Endodermal cell (in vitro differentiated cells): ENCODE data around the gene SUPT5H. TPM values are rescaled to one million over a fixed set of nuclear protein-coding genes. Genes with fewer than 3 reads are reported as not detected.

Experiments
- DNase-seq: peaks from one replicate; pipeline ENCODE4 v3.0.0-alpha.2; 2017
- H3K27ac ChIP-seq: 2 replicates; pipeline ENCODE4 v1.5.1; 2013; ENCODE audit warnings: mild to moderate bottlenecking, low read depth, low read length, moderate library complexity
- H3K27me3 ChIP-seq: 2 replicates; pipeline ENCODE4 v1.6.1; 2013; ENCODE audit warnings: mild to moderate bottlenecking, low read length, moderate library complexity; ENCODE audit not compliant: insufficient read depth, control insufficient read depth, poor library complexity, severe bottlenecking
- H3K36me3 ChIP-seq: 2 replicates; pipeline ENCODE4 v1.7.0; 2013; ENCODE audit warnings: mild to moderate bottlenecking, low read length, moderate library complexity; ENCODE audit not compliant: control insufficient read depth, insufficient read depth
- H3K4me1 ChIP-seq: one replicate; pipeline ENCODE4 v1.7.0; 2013; ENCODE audit warnings: low read length; ENCODE audit not compliant: control insufficient read depth, insufficient read depth
- H3K4me3 ChIP-seq: 2 replicates; pipeline ENCODE4 v1.5.1; 2013; ENCODE audit warnings: mild to moderate bottlenecking, low read length, moderate library complexity
- H3K9ac ChIP-seq: 2 replicates; pipeline ENCODE4 v1.6.1; 2013; ENCODE audit warnings: mild to moderate bottlenecking, low read length, moderate library complexity; ENCODE audit not compliant: poor library complexity, severe bottlenecking; ENCODE audit errors: extremely low read depth
- H3K9me3 ChIP-seq: 2 replicates; pipeline ENCODE4 v1.6.1; 2013; ENCODE audit warnings: mild to moderate bottlenecking, low read length, moderate library complexity; ENCODE audit not compliant: control insufficient read depth
- H3K27ac Mint-ChIP-seq: 2 replicates; pipeline ENCODE4 v1.8.0; 2020; ENCODE audit warnings: mixed read lengths
- H3K27me3 Mint-ChIP-seq: 2 replicates; pipeline ENCODE4 v1.8.0; 2021; ENCODE audit warnings: mild to moderate bottlenecking, mixed read lengths; ENCODE audit not compliant: insufficient read depth
- H3K36me3 Mint-ChIP-seq: 2 replicates; pipeline ENCODE4 v1.8.0; 2020; ENCODE audit warnings: low read depth, mixed read lengths
- H3K4me1 Mint-ChIP-seq: 2 replicates; pipeline ENCODE4 v1.8.0; 2020; ENCODE audit warnings: mixed read lengths
- H3K4me3 Mint-ChIP-seq: 2 replicates; pipeline ENCODE4 v1.8.0; 2020; ENCODE audit warnings: mild to moderate bottlenecking, moderate library complexity, mixed read lengths
- H3K9me3 Mint-ChIP-seq: 2 replicates; pipeline ENCODE4 v1.8.0; 2020; ENCODE audit warnings: mild to moderate bottlenecking, mixed read lengths
- CTCF ChIP-seq: fragments of 200-600 bp; sonication (generic); conservative IDR thresholded peaks from 2 replicates; pipeline ENCODE4 v1.5.0; 2021; ENCODE audit warnings: antibody characterized with exemption, mild to moderate bottlenecking
- WGBS, 2 experiments: methylation state at CpG; one replicate each; pipeline versions ENCODE4 v1.1.5 to v1.1.7; 2013; ENCODE audit warnings: missing lambda C conversion rate in 2 of 2, mixed read lengths in 1 of 2; ENCODE audit not compliant: insufficient coverage in 1 of 2, insufficient read length in 1 of 2; 5-methylcytosine and 5-hydroxymethylcytosine counted together
- total RNA-seq, 2 donors: library from RNA; stranded (reverse); fragmentation: NEBNext Ultra II Directional in 1 of 2; extraction: Animal tissue kit (Norgen Biotek cat#: 25700) in 1 of 2; gene quantifications; 2 replicates in 1 of 2; 3 replicates in 1 of 2; pipeline ENCODE4 v1.2.1, GENCODE V29; 2021

SUPT5H gene
- total RNA-seq, 2 donors from 2014 or later = 130 to 139 TPM

- H3K9ac ChIP-seq = peak overlapping the region; percentile 96
- WGBS, 2 experiments = 17% methylated on average over 5 to 17 of the region's 17 CpGs
- H3K4me1 ChIP-seq = no peaks in the 10 kb centered on the region
- H3K4me3 ChIP-seq = peak overlapping the region; percentile 97
- Mint-ChIP-seq H3K27ac (peak overlapping the region; percentile 94), H3K36me3 (peaks cover 25% of the 10 kb centered on the region), H3K9me3 (no peaks in the 10 kb centered on the region), H3K27me3 (peaks cover 8% of the 10 kb centered on the region), H3K4me1 (peaks cover 10% of the 10 kb centered on the region), H3K4me3 (peak overlapping the region; percentile 95)
- no peaks in the 10 kb centered on the region for H3K9me3 ChIP-seq
- H3K36me3 ChIP-seq = peaks cover 20% of the 10 kb centered on the region
- no peaks in the 10 kb centered on the region for H3K27me3 ChIP-seq
- no peak for DNase-seq
- TF ChIP-seq CTCF = no peak
- peak overlapping the region; percentile 87 for H3K27ac ChIP-seq
Measured at GRCh38 chr19:39444598-39445195, 685 bp upstream of the SUPT5H start.

- H3K27me3 ChIP-seq = no peaks in the 10 kb centered on the region
- Mint-ChIP-seq H3K36me3 (peaks cover 33% of the 10 kb centered on the region), H3K4me3 (peak overlapping the region; percentile 95), H3K27ac (peak overlapping the region; percentile 94), H3K4me1 (peaks cover 10% of the 10 kb centered on the region), H3K27me3 (peaks cover 8% of the 10 kb centered on the region), H3K9me3 (no peaks in the 10 kb centered on the region)
- no peaks in the 10 kb centered on the region for H3K9me3 ChIP-seq
- H3K4me3 ChIP-seq = peak overlapping the region; percentile 97
- WGBS, 2 experiments = 81 to 94% methylated on average over 10 to 16 of the region's 16 CpGs
- no peak overlapping the region for H3K27ac ChIP-seq
- DNase-seq = no peak
- peak overlapping the region; percentile 96 for H3K9ac ChIP-seq
- no peak for TF ChIP-seq CTCF
- peaks cover 25% of the 10 kb centered on the region for H3K36me3 ChIP-seq
- H3K4me1 ChIP-seq = no peaks in the 10 kb centered on the region
Measured at GRCh38 chr19:39446365-39447084, 1.1 kb downstream of the SUPT5H start.

- no peak overlapping the region for H3K27ac ChIP-seq
- no peaks in the 10 kb centered on the region for H3K9me3 ChIP-seq
- H3K4me1 Mint-ChIP-seq = peaks cover 10% of the 10 kb centered on the region
- DNase-seq = no peak
- H3K36me3 Mint-ChIP-seq = peaks cover 48% of the 10 kb centered on the region
- H3K9me3 Mint-ChIP-seq = no peaks in the 10 kb centered on the region
- H3K27ac Mint-ChIP-seq = no peak overlapping the region
- WGBS, 2 experiments = 96% methylated on average over 3 of the region's 3 CpGs; no CpG with 5 or more reads in 1 of the 2 experiments
- H3K4me3 ChIP-seq = no peak overlapping the region
- peaks cover 41% of the 10 kb centered on the region for H3K36me3 ChIP-seq
- no peak overlapping the region for H3K9ac ChIP-seq
- no peak for TF ChIP-seq CTCF
- H3K27me3 Mint-ChIP-seq = no peaks in the 10 kb centered on the region
- H3K27me3 ChIP-seq = no peaks in the 10 kb centered on the region
- no peaks in the 10 kb centered on the region for H3K4me1 ChIP-seq
- H3K4me3 Mint-ChIP-seq = no peak overlapping the region
Measured at GRCh38 chr19:39448271-39448670, 2.9 kb downstream of the SUPT5H start.
